HG03135 (cell line): Measurements from ENCODE around the gene STIM1.

Source experiments
- ATAC-seq: cut with Tn5 transposase; IDR thresholded peaks from one replicate; pipeline ENCODE4 v1.9.1; 2021; ENCODE audit warnings: mild to moderate bottlenecking, moderate library complexity; ENCODE audit not compliant: unreplicated experiment

Gene STIM1

GRCh38 chr11:3909901-3910300, 54.4 kb downstream of the STIM1 start:
- ATAC-seq, result no peak

DNA sequence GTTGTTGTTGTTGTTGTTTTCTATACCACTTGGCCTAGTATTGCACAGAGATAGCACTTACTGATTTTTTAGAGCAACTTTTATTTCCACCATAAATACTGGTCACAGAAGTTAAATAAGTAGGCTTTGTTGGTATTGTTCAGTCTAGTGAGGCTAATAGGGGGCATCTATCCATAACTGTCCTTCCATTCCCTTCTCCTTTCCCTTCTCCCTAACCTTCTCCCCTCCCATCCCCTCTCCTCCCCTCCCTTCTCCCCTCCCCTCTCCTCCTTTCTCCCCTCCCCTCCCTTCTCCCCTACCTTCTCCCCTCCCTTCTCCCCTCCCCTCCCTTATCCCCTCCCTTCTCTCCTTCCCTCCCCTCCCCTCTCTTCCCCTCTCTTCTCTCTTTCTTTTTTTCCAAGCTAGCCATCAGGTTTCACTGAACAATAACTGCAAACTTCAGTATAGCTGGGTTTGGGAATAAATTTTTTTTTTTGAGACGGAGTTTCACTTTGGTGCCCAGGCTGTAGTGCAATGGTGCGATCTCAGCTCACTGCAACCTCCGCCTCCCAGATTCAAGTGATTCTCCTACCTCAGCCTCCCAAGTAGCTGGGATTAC, 56.5 kb downstream of the STIM1 start:
- ATAC-seq, result no peak

DNA sequence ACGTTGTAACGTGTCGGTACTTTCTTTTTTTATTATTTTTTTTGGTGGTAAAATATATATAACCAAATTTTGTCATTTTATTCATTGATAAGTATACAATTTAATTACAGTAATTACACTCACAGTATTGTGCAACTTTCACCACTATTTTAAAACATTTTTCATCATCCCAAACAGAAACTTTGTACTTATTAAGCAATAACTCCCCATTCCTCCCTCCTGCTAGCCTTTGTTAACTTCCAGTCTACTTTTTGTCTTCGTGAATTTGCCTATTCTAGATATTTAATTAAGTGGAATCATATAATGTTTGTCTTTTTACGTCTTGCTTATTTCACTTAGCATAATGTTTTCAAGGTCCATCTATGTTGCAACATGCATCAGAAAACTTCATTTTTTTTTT, 58.5 kb downstream of the STIM1 start:
- ATAC-seq, result no peak

GRCh38 chr11:3914805-3915204, 59.3 kb downstream of the STIM1 start:
- ATAC-seq, result no peak

DNA sequence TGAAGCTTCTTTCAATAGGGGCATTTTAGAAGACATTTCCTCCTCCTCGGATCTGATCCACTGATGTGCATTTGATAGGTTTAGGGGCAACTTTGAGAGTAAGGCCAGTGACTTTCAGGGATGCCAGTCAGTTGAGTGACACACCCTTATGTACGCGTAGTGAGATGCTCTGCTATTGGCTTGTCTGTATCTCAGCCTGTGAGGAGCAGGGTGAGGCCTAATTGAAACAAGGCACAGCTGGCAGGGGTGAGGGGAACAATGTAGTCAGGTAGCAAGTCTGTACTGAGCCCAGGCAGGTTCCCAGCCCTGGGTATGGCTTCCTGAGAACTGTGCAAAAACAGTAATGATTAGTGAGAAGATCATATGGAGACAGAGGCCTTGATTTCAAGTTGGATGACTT, 61.5 kb downstream of the STIM1 start:
- no peak for ATAC-seq

DNA sequence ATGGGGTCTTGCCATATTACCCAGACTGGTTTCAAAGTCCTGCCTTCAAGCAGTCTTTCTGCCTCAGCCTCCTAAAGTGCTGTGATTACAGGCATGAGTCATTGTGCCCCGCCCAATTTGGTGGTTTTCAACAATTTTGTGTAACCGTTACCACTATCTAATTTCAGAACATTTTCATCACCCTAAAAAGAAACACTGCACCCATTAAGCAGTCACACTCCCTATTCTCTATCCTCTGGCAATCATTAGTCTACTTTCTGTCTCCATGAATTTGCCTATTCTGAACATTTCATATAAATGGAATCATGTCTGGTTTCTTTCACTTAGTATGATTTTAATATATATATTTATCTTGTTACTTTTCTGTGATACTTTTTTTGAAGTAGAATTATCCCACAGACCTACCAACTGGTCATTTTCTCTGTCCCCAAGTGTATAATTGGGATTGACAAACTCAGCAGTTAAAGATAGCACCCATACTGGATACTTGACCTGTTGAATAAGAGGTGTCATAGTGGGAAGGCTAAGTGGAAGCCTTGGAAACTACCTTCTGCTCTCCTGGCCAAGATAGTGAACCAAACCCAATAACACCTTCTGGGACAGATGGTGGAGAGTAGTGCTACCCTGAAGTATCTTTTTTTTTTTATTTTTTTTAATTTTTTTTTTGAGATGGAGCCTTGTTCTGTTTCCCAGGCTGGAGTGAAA, 64.8 kb downstream of the STIM1 start:
- no peak for ATAC-seq

DNA sequence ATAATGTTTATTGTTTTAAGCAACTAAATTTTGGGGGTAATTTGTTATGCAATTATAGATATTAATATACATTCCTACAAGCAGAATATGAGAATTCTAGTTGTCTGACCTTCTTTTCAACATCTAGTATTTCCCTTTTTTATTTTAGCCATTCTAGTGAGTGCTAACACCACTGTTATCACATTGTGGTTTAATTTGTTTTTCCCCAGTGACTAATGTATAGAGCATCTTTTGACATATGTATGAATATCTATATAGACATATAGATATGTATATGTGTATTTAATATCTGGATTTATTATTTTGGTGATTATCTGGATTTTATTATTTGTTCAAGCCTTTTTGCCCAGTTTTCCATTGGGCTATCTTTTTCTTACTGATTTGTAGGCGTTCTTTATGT, 66.6 kb downstream of the STIM1 start:
- ATAC-seq, result no peak

DNA sequence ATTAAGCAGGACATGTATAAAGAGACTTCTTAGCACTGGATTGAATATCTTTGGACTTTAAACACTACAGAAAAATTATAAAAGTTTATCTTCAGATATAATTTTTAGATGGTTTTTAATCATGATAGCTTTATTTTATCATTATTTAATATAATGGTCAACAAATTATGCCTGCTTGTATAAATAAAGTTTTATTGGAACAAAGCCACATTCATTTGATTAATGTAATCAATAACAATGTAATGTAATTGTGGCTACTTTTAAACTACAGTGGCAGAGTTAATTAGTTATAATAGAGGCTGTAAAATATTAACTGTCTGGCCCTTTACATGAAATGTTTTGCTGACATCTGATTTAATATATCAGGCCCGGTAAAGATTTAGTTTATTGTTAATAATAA, 70.0 kb downstream of the STIM1 start:
- no peak for ATAC-seq

- ATAC-seq, result no peak
Measured at GRCh38 chr11:3926458-3927095, 71.1 kb downstream of the STIM1 start.

DNA sequence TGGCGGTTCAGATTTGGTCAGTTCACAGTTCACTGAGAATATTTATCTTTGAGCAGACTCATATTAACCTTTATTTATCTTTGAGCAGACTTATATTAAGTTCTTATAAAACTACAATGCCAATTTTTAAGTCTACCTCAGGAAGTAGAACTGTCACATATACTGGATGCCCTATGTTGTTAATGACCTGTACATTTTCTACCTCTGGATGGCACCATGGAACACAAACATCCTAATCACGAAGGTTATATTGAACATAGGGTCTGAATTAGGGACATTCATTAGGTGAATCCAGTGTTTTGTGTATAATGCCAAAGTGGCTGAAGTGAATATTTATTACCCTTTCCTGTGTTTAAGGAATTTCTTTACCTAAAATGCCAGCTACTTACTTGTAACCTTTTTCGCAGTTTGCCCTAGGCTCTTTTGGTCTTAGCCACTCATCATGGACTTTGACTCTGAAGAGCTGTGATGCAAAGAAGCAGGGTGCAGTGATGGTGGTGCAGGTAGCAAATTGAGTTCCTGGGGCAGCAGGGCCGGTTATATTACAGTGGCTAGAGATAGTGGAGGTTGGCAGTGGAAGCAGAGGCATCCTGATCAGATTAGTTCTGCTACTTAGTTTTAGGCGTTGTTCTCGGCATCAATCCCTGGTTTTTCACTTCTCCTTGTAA, 71.8 kb downstream of the STIM1 start:
- no peak for ATAC-seq

DNA sequence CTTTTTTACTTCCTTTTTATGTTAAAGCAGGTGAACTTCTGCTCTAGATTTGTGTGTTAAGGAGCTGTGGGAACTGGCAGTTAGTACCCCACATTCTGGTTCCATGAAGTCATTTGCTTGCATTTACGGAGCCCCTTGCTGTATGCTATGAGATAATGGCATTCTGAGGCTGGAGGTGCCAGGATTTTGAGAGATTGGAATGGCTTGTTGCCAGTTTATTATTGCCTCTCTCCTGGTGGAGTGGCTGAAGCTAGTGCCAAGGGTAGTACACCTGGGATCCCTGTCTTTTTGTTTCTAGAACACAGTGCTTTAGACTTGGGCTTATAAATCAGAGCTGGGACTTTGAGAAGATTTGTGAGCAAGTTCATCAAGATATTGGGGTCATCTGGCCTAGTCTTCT, 73.8 kb downstream of the STIM1 start:
- no peak for ATAC-seq

DNA sequence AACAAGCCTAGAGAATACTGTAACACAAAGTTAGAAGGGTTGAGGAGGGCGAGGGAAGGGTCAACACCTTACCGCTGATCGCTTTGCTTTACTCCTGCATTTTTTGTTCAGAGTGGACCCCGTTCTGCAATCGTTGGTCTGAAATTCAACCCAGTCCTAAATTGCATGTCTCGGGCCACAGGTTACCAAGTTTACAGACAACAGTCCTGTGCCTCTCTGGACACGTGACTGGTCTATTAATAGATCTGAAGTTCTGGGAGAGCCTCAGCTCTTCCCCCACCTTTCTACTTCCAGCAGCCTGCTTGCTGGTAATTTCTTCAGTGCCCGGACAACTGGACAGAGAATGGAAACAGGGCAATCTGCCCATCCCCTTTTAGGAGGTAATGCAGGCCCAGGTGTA, 74.2 kb downstream of the STIM1 start:
- ATAC-seq, result no peak

DNA sequence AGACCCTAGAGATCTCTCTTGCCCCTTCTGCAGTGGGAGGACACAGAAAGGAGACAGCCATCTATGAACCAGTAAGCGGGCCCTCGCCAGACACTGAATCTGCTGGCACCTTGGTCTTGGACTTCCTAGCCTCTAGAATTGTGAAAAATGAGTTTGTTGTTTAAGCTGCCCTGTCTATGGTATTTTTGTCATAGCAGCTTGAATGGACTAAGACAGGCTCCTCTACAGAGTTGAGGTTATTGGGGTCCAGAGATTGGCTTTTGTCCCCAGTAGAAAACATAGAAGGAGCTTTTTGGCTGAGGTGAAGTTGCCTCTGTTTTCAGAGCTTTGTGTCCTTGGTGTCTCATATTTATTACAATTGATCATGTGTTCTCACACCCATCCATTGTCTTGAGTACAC, 77.2 kb downstream of the STIM1 start:
- no peak for ATAC-seq

- no peak for ATAC-seq
Measured at GRCh38 chr11:3933165-3933628, 77.7 kb downstream of the STIM1 start.

DNA sequence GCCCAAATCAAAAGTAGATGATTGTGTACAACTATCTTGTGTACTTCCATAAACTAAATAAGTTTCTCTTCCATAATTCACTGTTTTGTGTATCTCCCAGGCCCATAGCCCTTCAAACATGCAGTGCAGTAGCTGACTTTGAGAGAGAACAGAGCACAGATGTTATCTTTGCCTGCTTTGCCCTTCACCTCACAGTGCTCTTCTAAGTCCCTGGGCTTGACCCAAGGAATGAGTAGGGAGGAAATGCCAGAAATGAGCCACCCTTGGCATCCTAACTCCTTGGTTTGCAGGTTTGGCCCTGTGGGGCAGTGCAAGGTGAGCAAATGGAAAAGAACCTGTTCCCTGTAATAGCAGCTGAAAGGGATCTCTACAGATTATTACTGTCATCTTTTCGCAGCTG, 79.2 kb downstream of the STIM1 start:
- no peak for ATAC-seq

- ATAC-seq, result no peak
Measured at GRCh38 chr11:3936517-3936916, 81.1 kb downstream of the STIM1 start.

GRCh38 chr11:3939211-3939610, 83.7 kb downstream of the STIM1 start:
- ATAC-seq, result no peak

GRCh38 chr11:3939651-3940190, 84.3 kb downstream of the STIM1 start:
- no peak for ATAC-seq

DNA sequence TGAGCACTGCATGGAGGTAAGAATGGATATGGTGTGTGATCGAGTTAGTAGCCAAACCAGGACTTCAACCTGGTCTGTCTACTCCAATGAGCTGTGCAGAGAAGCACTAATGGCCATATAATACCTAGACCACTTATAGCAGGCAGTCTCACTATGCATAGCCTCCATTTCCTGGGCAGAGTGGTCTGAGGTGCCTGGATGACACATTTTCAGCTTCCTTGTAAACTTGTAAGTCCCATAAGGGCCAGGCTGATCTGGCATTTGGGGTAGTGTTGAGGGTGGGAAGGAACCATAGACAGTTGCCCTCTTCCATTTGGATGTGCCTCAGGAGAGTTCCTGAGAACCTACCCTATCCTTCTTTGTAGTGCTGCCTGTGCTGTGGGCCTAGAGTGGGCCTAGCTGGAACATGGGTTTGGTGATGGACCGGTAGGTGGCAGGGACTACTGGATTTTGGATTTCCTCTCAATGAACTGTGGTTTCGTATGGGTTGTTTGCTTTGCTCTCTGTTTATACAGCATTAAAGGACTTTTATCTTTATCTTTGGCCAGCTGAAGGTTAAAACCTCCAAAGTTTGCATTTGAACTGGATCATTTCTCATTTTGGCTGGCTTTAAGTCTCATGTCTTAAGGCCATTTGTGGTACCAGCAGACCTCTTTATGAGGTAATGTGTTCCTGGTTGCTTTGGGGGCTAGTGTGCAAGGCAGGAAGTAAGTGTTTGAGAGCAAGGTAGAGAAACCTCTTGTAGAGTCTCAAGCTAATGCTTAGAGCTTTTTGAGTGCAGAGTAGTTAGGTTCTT, 86.9 kb downstream of the STIM1 start:
- no peak for ATAC-seq

DNA sequence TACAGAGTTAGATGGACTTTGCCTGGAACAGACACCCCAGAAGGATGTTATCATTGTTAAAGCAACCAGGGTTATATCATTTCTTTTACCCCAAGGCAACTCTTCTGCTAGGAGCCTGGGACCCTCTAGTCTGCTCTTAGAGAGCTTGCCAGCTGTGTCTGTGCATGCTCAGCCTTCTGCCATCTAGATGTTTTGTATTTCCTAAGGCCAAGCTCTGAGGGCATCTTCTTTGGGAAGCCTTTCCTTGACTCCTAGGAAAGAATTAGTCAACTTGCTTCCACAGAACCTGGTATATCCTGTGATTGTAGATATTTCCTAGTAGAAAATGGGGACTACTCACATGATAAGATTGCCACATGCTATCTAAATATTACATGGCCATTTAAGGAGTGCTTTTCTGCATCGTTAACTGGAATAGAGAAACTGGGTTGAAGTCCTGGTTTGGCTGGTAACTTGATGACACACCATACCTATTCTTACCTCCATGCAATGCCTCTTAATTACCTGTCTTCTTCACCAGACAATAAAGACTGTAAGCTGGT, 87.6 kb downstream of the STIM1 start:
- ATAC-seq, result no peak
